Non-pigmented ciliary epithelial cell (primary cell): ENCODE measurements around the gene OR5AU1.

Experiments used
- DNase-seq: peaks from one replicate; pipeline ENCODE4 v3.0.0-alpha.2; 2010; ENCODE audit warnings: low read depth

The OR5AU1 gene

GRCh38 chr14:21106498-21107282 is 49.2 kb downstream of the OR5AU1 start:
- peak; percentile 42 for DNase-seq

GRCh38 chr14:21106176-21106497 is 49.7 kb downstream of the OR5AU1 start:
- DNase-seq: no peak

- DNase-seq: no peak
Observed at GRCh38 chr14:21105095-21105494, 50.8 kb downstream of the OR5AU1 start.
